ENCODE measurements around the gene ADSS2. TPM values are rescaled to one million over a fixed set of nuclear protein-coding genes. Genes with fewer than 3 reads are reported as not detected.

The ADSS2 gene
- total RNA-seq, 1 experiment from 2014 or later: 76.7 TPM

DNA sequence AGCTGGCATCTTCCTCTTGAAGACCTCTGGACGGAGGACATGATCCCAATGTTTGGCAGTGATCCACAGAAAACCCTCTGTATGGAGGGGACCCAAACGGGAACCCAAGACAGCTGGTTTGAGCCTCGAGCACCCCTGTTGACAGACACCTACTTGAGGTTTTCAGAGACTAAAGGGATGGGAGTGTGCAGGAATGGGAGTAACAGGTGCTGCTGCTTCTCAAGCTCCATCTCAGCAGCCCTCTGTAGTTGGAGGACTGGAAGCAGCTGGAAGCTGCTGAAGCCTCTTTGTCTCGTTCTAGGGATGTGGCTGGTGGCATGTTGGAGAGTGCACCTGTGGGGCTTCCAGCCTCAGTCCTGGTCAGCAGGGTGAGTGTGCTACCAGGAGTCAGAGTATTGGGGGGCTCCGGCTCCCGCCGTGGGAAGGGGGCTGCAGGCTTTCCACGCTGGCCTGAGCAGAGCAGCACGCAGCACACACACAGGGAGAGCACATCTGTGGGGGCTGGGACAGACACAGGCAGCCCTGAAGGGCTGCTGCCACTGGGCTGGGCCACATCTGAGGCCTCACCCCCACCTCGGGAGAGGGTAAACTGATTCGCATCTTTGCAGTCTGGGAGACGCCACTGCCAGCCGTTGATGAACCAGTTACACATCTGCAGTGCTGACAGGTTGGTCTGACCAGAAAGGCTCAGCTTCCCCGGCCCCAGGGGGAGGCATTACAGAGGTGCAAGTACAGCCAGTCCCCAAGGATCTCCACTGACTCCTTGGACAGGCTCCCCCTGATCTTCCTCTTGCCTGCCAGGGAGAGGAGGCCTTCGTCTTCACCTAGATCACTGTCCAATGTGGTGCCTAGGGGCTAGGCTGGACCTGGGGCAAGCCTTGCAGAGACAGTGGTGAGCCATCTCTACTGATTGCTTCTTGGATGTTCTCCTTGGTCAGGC is 56.6 kb downstream of the ADSS2 start:
- H4K20me1 ChIP-seq (ENCODE audit: insufficient read depth): no peaks in the 10 kb centered on the region
- no TSS peak for BruUV-seq (replicated peaks)
- no peaks in the 10 kb centered on the region for H3K9me2 ChIP-seq (ENCODE audit: insufficient read depth)
- H2AFZ ChIP-seq: no peak overlapping the region
- intact Hi-C loops (cut with micrococcal nuclease; ENCODE audit: unreplicated experiment): loop anchor here (5.0 kb wide), 1 partner anchor 93 kb away; no protein-coding TSS in a partner anchor
- no peaks in the 10 kb centered on the region for H3K79me2 ChIP-seq (ENCODE audit: low read depth)
- DNase-seq: no peak
- TF ChIP-seq CTCF (conservative IDR thresholded peaks at IDR 0.05) (no peak), EZH2 (IDR thresholded peaks at IDR 0.05; ENCODE audit: low read depth) (no peak)
- no peaks in the 10 kb centered on the region for H3K27me3 ChIP-seq (ENCODE audit: insufficient read depth, low read depth)
- CTCF ChIA-PET: no interaction called here
- no peak overlapping the region for H3K4me2 ChIP-seq
- H3K4me3 ChIP-seq: no peak overlapping the region
- H3K4me1 ChIP-seq (replicated peaks; ENCODE audit: insufficient read depth): peaks cover 14% of the 10 kb centered on the region
- H3K27ac ChIP-seq: no peak overlapping the region
- POLR2A ChIA-PET (ENCODE audit: unreplicated experiment): no interaction called here
- peaks cover 17% of the 10 kb centered on the region; the same call in 1 of the 2 replicates for H3F3A ChIP-seq (ENCODE audit: insufficient read depth, low read depth)
- no peaks in the 10 kb centered on the region for H3K36me3 ChIP-seq (ENCODE audit: low read depth)
- no peaks in the 10 kb centered on the region; the same call in 1 of the 2 replicates for H3K9me3 ChIP-seq (ENCODE audit: insufficient read depth, low read depth)

GRCh38 chr1:244394346-244394745 is 57.4 kb downstream of the ADSS2 start:
- Histone ChIP-seq H2AFZ (no peak overlapping the region), H3K4me3 (no peak overlapping the region), H3F3A (ENCODE audit: insufficient read depth, low read depth) (peaks cover 17% of the 10 kb centered on the region; the same call in 1 of the 2 replicates), H3K9me2 (ENCODE audit: insufficient read depth) (no peaks in the 10 kb centered on the region), H3K36me3 (ENCODE audit: low read depth) (no peaks in the 10 kb centered on the region), H3K9me3 (ENCODE audit: insufficient read depth, low read depth) (no peaks in the 10 kb centered on the region; the same call in 1 of the 2 replicates), H3K79me2 (ENCODE audit: low read depth) (no peaks in the 10 kb centered on the region), H3K27me3 (ENCODE audit: insufficient read depth, low read depth) (no peaks in the 10 kb centered on the region), H3K4me1 (replicated peaks; ENCODE audit: insufficient read depth) (peaks cover 14% of the 10 kb centered on the region), H4K20me1 (ENCODE audit: insufficient read depth) (no peaks in the 10 kb centered on the region), H3K4me2 (no peak overlapping the region), H3K27ac (no peak overlapping the region)
- ChIA-PET CTCF (no interaction called here), POLR2A (ENCODE audit: unreplicated experiment) (no interaction called here)
- BruUV-seq (replicated peaks): no TSS peak
- intact Hi-C loops (cut with micrococcal nuclease; ENCODE audit: unreplicated experiment): loop anchor here (5.0 kb wide), 1 partner anchor 92 kb away; no protein-coding TSS in a partner anchor
- TF ChIP-seq EZH2 (IDR thresholded peaks at IDR 0.05; ENCODE audit: low read depth): no peak
- no peak for TF ChIP-seq CTCF (conservative IDR thresholded peaks at IDR 0.05)
- no peak for DNase-seq

DNA sequence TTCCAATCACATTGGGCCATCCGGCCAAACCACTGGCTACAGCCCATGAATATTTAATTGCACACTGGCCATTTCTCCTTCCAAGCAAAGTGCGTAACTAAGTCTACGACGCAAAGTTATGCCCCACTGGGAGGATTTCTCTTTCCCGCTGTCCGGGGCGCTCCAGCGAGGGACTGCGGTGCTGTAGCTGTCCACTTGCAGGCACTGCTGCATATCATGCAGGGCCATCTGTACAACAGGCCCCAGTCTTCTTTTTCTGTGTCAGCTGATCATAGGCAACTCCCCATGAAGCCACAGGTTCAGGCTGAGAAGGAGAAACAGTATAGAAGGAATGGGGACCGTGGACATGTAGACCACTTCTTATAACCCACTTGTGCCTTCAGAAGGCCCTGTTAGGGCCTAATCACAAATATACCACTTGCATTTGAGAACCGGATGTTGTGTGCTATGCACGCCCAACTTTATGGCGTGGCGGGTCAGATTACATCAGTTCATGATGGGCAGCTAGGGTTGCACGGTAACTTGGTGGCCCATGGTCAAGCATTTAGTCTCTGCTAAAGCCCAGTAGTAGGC is 58.0 kb downstream of the ADSS2 start:
- Histone ChIP-seq H3K79me2 (ENCODE audit: low read depth) (no peaks in the 10 kb centered on the region), H3K27ac (no peak overlapping the region), H3K27me3 (ENCODE audit: insufficient read depth, low read depth) (no peaks in the 10 kb centered on the region), H3K36me3 (ENCODE audit: low read depth) (no peaks in the 10 kb centered on the region), H3K9me3 (ENCODE audit: insufficient read depth, low read depth) (no peaks in the 10 kb centered on the region), H3K9me2 (ENCODE audit: insufficient read depth) (no peaks in the 10 kb centered on the region), H3F3A (ENCODE audit: insufficient read depth, low read depth) (peaks cover 17% of the 10 kb centered on the region; the same call in 1 of the 2 replicates), H2AFZ (no peak overlapping the region), H3K4me3 (no peak overlapping the region), H3K4me2 (no peak overlapping the region), H4K20me1 (ENCODE audit: insufficient read depth) (no peaks in the 10 kb centered on the region), H3K4me1 (replicated peaks; ENCODE audit: insufficient read depth) (peaks cover 14% of the 10 kb centered on the region)
- TF ChIP-seq EZH2 (IDR thresholded peaks at IDR 0.05; ENCODE audit: low read depth) (no peak), CTCF (conservative IDR thresholded peaks at IDR 0.05) (no peak)
- ChIA-PET CTCF (interaction anchor here (0.6 kb wide), 1 partner anchor 94 kb away, joined by 7 read pairs; no protein-coding TSS in a partner anchor), POLR2A (ENCODE audit: unreplicated experiment) (no interaction called here)
- intact Hi-C loops (cut with micrococcal nuclease; ENCODE audit: unreplicated experiment): loop anchor here (5.0 kb wide), 1 partner anchor 91 kb away; no protein-coding TSS in a partner anchor
- DNase-seq: no peak
- BruUV-seq (replicated peaks): no TSS peak

All from PC-9 (cell line).